PC-9 (cell line): Measurements from ENCODE around the gene TANC1. TPM values are rescaled to one million over a fixed set of nuclear protein-coding genes. Genes with fewer than 3 reads are reported as not detected.
A peak's percentile ranks its signal among the peaks of the same experiment; 100 is the strongest.

Experiments used
- BruUV-seq: library from RNA; stranded (reverse); fragments of 400-500 nt; replicated peaks from 2 replicates; lab custom pipeline; 2021; lab: Mats Ljungman, UMichigan
- CTCF ChIA-PET: fragments of 300-600 bp; sonication (Branson Sonifier 250); formaldehyde crosslinking; loops from one replicate; lab custom pipeline; 2022; ENCODE audit warnings: antibody characterized with exemption; lab: Charles Lee
- POLR2A ChIA-PET: fragments of 300-600 bp; sonication (Branson Sonifier 250); formaldehyde crosslinking; loops from one replicate; lab custom pipeline; 2022; ENCODE audit warnings: antibody characterized with exemption; ENCODE audit not compliant: unreplicated experiment; lab: Charles Lee
- DNase-seq, 2 experiments: peaks; one replicate each; pipeline versions ENCODE4 v3.0.0 to v3.0.0-alpha.2; 2015 to 2022; ENCODE audit warnings: mixed read lengths in 1 of 2
- H2AFZ ChIP-seq: fragments of 200-600 bp; sonication (generic); 2 replicates; pipeline ENCODE4 v1.8.1; 2017; ENCODE audit warnings: antibody characterized with exemption
- H3F3A ChIP-seq: fragments of 200-600 bp; sonication (generic); 2 replicates; pipeline ENCODE4 v1.8.1; 2017; ENCODE audit warnings: antibody characterized with exemption, mild to moderate bottlenecking, low read depth; ENCODE audit not compliant: insufficient read depth
- H3K27ac ChIP-seq: fragments of 200-600 bp; sonication (generic); 2 replicates; pipeline ENCODE4 v1.6.1; 2016; ENCODE audit warnings: mixed run types
- H3K27me3 ChIP-seq: fragments of 200-600 bp; sonication (generic); 2 replicates; pipeline ENCODE4 v1.6.1; 2016; ENCODE audit warnings: low read depth, mixed run types; ENCODE audit not compliant: insufficient read depth
- H3K36me3 ChIP-seq: fragments of 200-600 bp; sonication (generic); 2 replicates; pipeline ENCODE4 v1.6.1; 2016; ENCODE audit warnings: low read depth, mixed run types
- H3K4me1 ChIP-seq: fragments of 200-600 bp; sonication (generic); replicated peaks from 2 replicates; pipeline ENCODE4 v1.6.1; 2016; ENCODE audit warnings: mixed run types; ENCODE audit not compliant: insufficient read depth
- H3K4me2 ChIP-seq: fragments of 200-600 bp; sonication (generic); 2 replicates; pipeline ENCODE4 v1.6.1; 2017; ENCODE audit warnings: mixed run types
- H3K4me3 ChIP-seq: fragments of 200-600 bp; sonication (generic); 2 replicates; pipeline ENCODE4 v1.6.1; 2016; ENCODE audit warnings: mixed run types
- H3K79me2 ChIP-seq: fragments of 200-600 bp; sonication (generic); 2 replicates; pipeline ENCODE4 v1.6.1; 2017; ENCODE audit warnings: low read depth, mixed run types
- H3K9me2 ChIP-seq: fragments of 200-600 bp; sonication (generic); 2 replicates; pipeline ENCODE4 v1.8.1; 2017; ENCODE audit warnings: mild to moderate bottlenecking; ENCODE audit not compliant: insufficient read depth
- H3K9me3 ChIP-seq: fragments of 200-600 bp; sonication (generic); 2 replicates; pipeline ENCODE4 v1.8.1; 2016; ENCODE audit warnings: low read depth; ENCODE audit not compliant: insufficient read depth
- H4K20me1 ChIP-seq: fragments of 200-600 bp; sonication (generic); 2 replicates; pipeline ENCODE4 v1.8.1; 2017; ENCODE audit not compliant: insufficient read depth
- CTCF ChIP-seq: fragments of 200-600 bp; sonication (generic); conservative IDR thresholded peaks from 2 replicates; pipeline ENCODE4 v1.6.1; 2017; ENCODE audit warnings: mixed run types, antibody characterized with exemption, mild to moderate bottlenecking, moderate library complexity
- EZH2 ChIP-seq: fragments of 200-600 bp; sonication (generic); IDR thresholded peaks from 2 replicates; pipeline ENCODE4 v1.8.0; 2017; ENCODE audit warnings: antibody characterized with exemption, low read depth
- intact Hi-C: fragments of 100-400 bp; cut with micrococcal nuclease; formaldehyde crosslinking; loops from one replicate; pipeline ENCODE4 v1.10.0; 2022; ENCODE audit not compliant: unreplicated experiment
- total RNA-seq: library from RNA; stranded (reverse); gene quantifications from 2 replicates; pipeline ENCODE4 v1.2.3, GENCODE V29; 2021

The TANC1 gene
- total RNA-seq, 1 experiment from 2014 or later: 26.0 TPM

GRCh38 chr2:159145745-159146354 is 177.4 kb downstream of the TANC1 start:
- Histone ChIP-seq H3K79me2 (0 out of 2 replicates have a peak, but pooled peaks cover 5% of the 10 kb centered on the region), H4K20me1 (no peaks in the 10 kb centered on the region), H3K4me1 (peaks cover 33% of the 10 kb centered on the region), H3K9me3 (no peaks in the 10 kb centered on the region), H3K4me2 (peak overlapping the region; percentile 2; the same call in 1 of the 2 replicates), H3K4me3 (no peak overlapping the region), H3K9me2 (no peaks in the 10 kb centered on the region), H3K27ac (peak overlapping the region; percentile 62; the same call in 1 of the 2 replicates), H3K36me3 (no peaks in the 10 kb centered on the region), H2AFZ (no peak overlapping the region), H3F3A (peaks cover 10% of the 10 kb centered on the region), H3K27me3 (no peaks in the 10 kb centered on the region)
- BruUV-seq: no TSS peak
- intact Hi-C loops: no loop called here
- ChIA-PET CTCF (no interaction called here), POLR2A (no interaction called here)
- no peak for DNase-seq
- TF ChIP-seq CTCF (no peak), EZH2 (no peak)

DNA sequence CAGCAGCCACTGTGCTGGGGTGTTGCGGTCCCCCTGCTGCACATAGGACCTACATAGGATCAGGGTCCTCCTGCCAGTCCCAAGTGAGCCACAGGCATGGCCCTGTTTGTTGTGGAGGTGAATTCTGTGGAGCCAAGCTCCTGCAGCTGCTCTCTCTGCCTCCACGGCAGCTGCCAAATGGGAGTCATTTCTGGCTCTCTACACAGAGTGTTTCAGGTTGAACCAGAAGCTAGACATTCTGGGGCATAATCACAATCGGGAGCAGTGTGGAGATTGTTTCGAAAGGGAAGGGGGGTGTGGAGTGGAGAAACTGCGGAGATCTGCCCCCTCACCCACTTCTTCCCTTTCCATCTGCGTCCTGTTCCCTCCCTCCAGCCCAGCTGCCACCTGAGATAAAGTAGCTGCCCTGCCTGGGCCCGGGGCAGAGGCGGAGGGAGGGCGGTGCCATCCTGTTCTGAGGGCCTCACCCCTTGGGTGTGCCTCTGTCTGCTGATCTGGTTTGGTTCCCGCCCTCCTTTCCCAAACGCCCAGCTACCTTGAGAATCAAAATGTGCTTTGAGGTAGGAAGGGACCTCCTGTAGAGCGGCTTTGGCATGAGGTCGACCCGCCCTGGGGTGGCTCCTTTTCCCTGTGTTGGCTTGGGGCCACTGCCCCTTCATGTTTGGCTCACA is 178.7 kb downstream of the TANC1 start:
- peaks cover 46% of the 10 kb centered on the region for H3K4me1 ChIP-seq
- H4K20me1 ChIP-seq: no peaks in the 10 kb centered on the region
- peaks cover 21% of the 10 kb centered on the region for H3F3A ChIP-seq
- DNase-seq: peak; percentile 72 to 73
- H3K9me2 ChIP-seq: no peaks in the 10 kb centered on the region
- ChIA-PET CTCF (interaction anchor here (0.5 kb wide), 1 partner anchor 467 kb away, joined by 3 read pairs; no protein-coding TSS in a partner anchor), POLR2A (interaction anchor here (0.7 to 1.0 kb wide), 2 partner anchors 8 to 79 kb away, joined by 3 to 4 read pairs; no protein-coding TSS in a partner anchor)
- intact Hi-C loops: no loop called here
- no TSS peak for BruUV-seq
- no peak overlapping the region for H2AFZ ChIP-seq
- H3K4me2 ChIP-seq: peak overlapping the region; percentile 57
- no peaks in the 10 kb centered on the region for H3K36me3 ChIP-seq
- H3K27me3 ChIP-seq: no peaks in the 10 kb centered on the region
- peak overlapping the region; percentile 62 for H3K27ac ChIP-seq
- TF ChIP-seq CTCF: no peak
- no peak for TF ChIP-seq EZH2
- H3K9me3 ChIP-seq: no peaks in the 10 kb centered on the region
- H3K79me2 ChIP-seq: 0 out of 2 replicates have a peak, but pooled peaks cover 5% of the 10 kb centered on the region
- H3K4me3 ChIP-seq: peak overlapping the region; percentile 42; the same call in 1 of the 2 replicates

- BruUV-seq: no TSS peak
Measured at GRCh38 chr2:159147690-159148089, 179.2 kb downstream of the TANC1 start.

More at GRCh38 chr2:159147690-159148089, 179.2 kb downstream of the TANC1 start:
- no peak overlapping the region for H3K4me3 ChIP-seq
- no peaks in the 10 kb centered on the region for H4K20me1 ChIP-seq
- H3K4me2 ChIP-seq: peak overlapping the region; percentile 57
- peaks cover 52% of the 10 kb centered on the region for H3K4me1 ChIP-seq
- CTCF ChIA-PET: no interaction called here
- H3K36me3 ChIP-seq: no peaks in the 10 kb centered on the region
- POLR2A ChIA-PET: interaction anchor here (1.0 kb wide), 1 partner anchor 8 kb away, joined by 4 read pairs; no protein-coding TSS in a partner anchor
- 0 out of 2 replicates have a peak, but pooled peaks cover 5% of the 10 kb centered on the region for H3K79me2 ChIP-seq
- no peak overlapping the region for H2AFZ ChIP-seq
- no peak for DNase-seq
- peaks cover 26% of the 10 kb centered on the region for H3F3A ChIP-seq
- H3K27me3 ChIP-seq: no peaks in the 10 kb centered on the region
- no peaks in the 10 kb centered on the region for H3K9me3 ChIP-seq
- H3K9me2 ChIP-seq: no peaks in the 10 kb centered on the region
- intact Hi-C loops: no loop called here
- TF ChIP-seq CTCF (no peak), EZH2 (no peak)
- H3K27ac ChIP-seq: peak overlapping the region; percentile 62
